ENCODE results near the gene MAPRE3. TPM values are rescaled to one million over a fixed set of nuclear protein-coding genes. Genes with fewer than 3 reads are reported as not detected.

MAPRE3 gene
- total and polyA plus RNA-seq, 2 donors (not counting 3 experiments of a cell fraction or from before 2014, with no cell fraction given): 4.4 to 6.1 TPM

- Histone ChIP-seq H2AFZ (ENCODE audit: low read depth, low read length) (no peak overlapping the region), H3K4me2 (ENCODE audit: insufficient read depth, low read length) (no peak overlapping the region), H3K9ac (replicated peaks; ENCODE audit: extremely low read depth, insufficient read depth, low read length) (no peak overlapping the region), H3K79me2 (ENCODE audit: control insufficient read depth, insufficient read depth, low read length) (no peaks in the 10 kb centered on the region), H3K36me3 (ENCODE audit: control insufficient read depth in 2 of 2, extremely low read depth in 1 of 2, insufficient read depth in 2 of 2, low read length in 2 of 2) (no peaks in the 10 kb centered on the region), H3K9me1 (replicated peaks; ENCODE audit: control insufficient read depth, extremely low read depth, insufficient read depth, low read length) (no peaks in the 10 kb centered on the region), H3K27me3 (ENCODE audit: control insufficient read depth in 2 of 2, insufficient read depth in 2 of 2, low read length in 2 of 2) (peaks cover 10 to 16% of the 10 kb centered on the region in 2 experiments), H3K4me3 (replicated peaks in 1 of 3; ENCODE audit: insufficient read depth in 1 of 3, low read depth in 1 of 3, low read length in 3 of 3) (no peak overlapping the region), H3K9me3 (replicated peaks; ENCODE audit: control insufficient read depth, insufficient read depth, low read length) (no peaks in the 10 kb centered on the region), H3K4me1 (ENCODE audit: control insufficient read depth, extremely low read depth, insufficient read depth, low read length) (peaks cover 7% of the 10 kb centered on the region), H4K20me1 (replicated peaks; ENCODE audit: control insufficient read depth, extremely low read depth, insufficient read depth, low read length) (no peaks in the 10 kb centered on the region), H3K27ac (ENCODE audit: insufficient read depth, low read depth, low read length) (no peak overlapping the region)
- dilution Hi-C loops (cut with MboI; ENCODE audit: extremely low pct_ligation_motif_present, low sequenced_read_pairs): no loop called here
- POLR2A ChIA-PET: no interaction called here
- TF ChIP-seq FOS (IDR thresholded peaks at IDR 0.05; ENCODE audit: borderline replicate concordance, insufficient read depth, low read length) (no peak), POLR2A (IDR thresholded peaks at IDR 0.05; ENCODE audit: low read depth, low read length) (no peak), MAX (IDR thresholded peaks at IDR 0.05; ENCODE audit: insufficient read depth, insufficient read length) (no peak), MYC (IDR thresholded peaks at IDR 0.05; ENCODE audit: low read depth, low read length) (no peak), GATA2 (IDR thresholded peaks at IDR 0.05; ENCODE audit: insufficient read depth, insufficient read length, low read depth, low read length) (no peak), EZH2 (IDR thresholded peaks at IDR 0.05; ENCODE audit: borderline replicate concordance, low read depth, low read length, severe bottlenecking) (no peak), CTCF (IDR thresholded peaks at IDR 0.05; ENCODE audit: extremely low read depth in 1 of 2, insufficient read depth in 1 of 2, low read depth in 1 of 2, low read length in 2 of 2) (no peak), POLR2AphosphoS5 (IDR thresholded peaks at IDR 0.05; ENCODE audit: insufficient read depth, low read depth, low read length) (no peak), JUN (IDR thresholded peaks at IDR 0.05; ENCODE audit: borderline replicate concordance, insufficient read depth, insufficient read length, low read depth) (no peak)
- CTCF ChIA-PET: interaction anchor here (0.7 to 1.4 kb wide), 7 partner anchors 8 to 142 kb away, joined by 3 to 6 read pairs (median 4); no protein-coding TSS in a partner anchor
- no TSS peak for BruUV-seq (replicated peaks)
- FAIRE-seq: no peak
- intact Hi-C loops (cut with micrococcal nuclease): loop anchor here (10.0 kb wide), 1 partner anchor 167 kb away; no protein-coding TSS in a partner anchor
- DNase-seq (ENCODE audit: low read depth, low spot score): no peak
Observed at GRCh38 chr2:26988058-26988860, 17.8 kb downstream of the MAPRE3 start.

Measured in endothelial cell of umbilical vein (primary cell).